ENCODE results near the gene NUP160. TPM values are rescaled to one million over a fixed set of nuclear protein-coding genes. Genes with fewer than 3 reads are reported as not detected.
"Not testable (repeated sequence)": the region's sequence is repeated elsewhere in the genome, so short reads cannot be mapped to it uniquely, and the experiment has no call there.

NUP160 gene
- total RNA-seq, 1 experiment from 2014 or later = 53.8 TPM

GRCh38 chr11:47737817-47738216 lies 110.3 kb downstream of the NUP160 start:
- H3K4me2 ChIP-seq (ENCODE audit: low read length); RAD21 ChIA-PET (ENCODE audit: low non-redundant PET in 1 of 2, low total read pairs in 2 of 2, uncharacterized antibody in 2 of 2, unreplicated experiment in 2 of 2); BruUV-seq (replicated peaks); H3K27ac ChIP-seq (ENCODE audit: low read depth, low read length); H2AFZ ChIP-seq (ENCODE audit: low read depth, low read length, poor library complexity, severe bottlenecking); intact Hi-C loops (cut with micrococcal nuclease); DNase-seq (ENCODE audit: low read depth, low spot score); H3K27me3 ChIP-seq (ENCODE audit: insufficient read depth, low read length); H4K20me1 ChIP-seq (ENCODE audit: insufficient read depth); ATAC-seq; H3K79me2 ChIP-seq (ENCODE audit: insufficient read depth, low read length); CTCF ChIA-PET; POLR2A ChIA-PET; H3K9ac ChIP-seq (ENCODE audit: low read length); H3K4me1 ChIP-seq (ENCODE audit: control insufficient read depth in 1 of 2, insufficient read depth in 2 of 2, low read length in 2 of 2); H3K9me2 ChIP-seq (ENCODE audit: insufficient read depth); H3K4me3 ChIP-seq (replicated peaks in 1 of 2; ENCODE audit: low read depth in 1 of 2, low read length in 2 of 2); H3K9me3 ChIP-seq (ENCODE audit: control insufficient read depth in 1 of 2, insufficient read depth in 1 of 2, low read depth in 1 of 2, low read length in 2 of 2): not testable (repeated sequence)
- H3K36me3 ChIP-seq (ENCODE audit: control insufficient read depth in 1 of 2, insufficient read depth in 2 of 2, low read length in 2 of 2) = peaks cover 49 to 60% of the 10 kb centered on the region in 2 experiments

- H2AFZ ChIP-seq (ENCODE audit: low read depth, low read length, poor library complexity, severe bottlenecking) = no peak overlapping the region
- ChIA-PET CTCF (no interaction called here), POLR2A (no interaction called here), RAD21 (ENCODE audit: low non-redundant PET in 1 of 2, low total read pairs in 2 of 2, uncharacterized antibody in 2 of 2, unreplicated experiment in 2 of 2) (no interaction called here)
- H3K9me2 ChIP-seq (ENCODE audit: insufficient read depth) = no peaks in the 10 kb centered on the region
- H3K4me2 ChIP-seq (ENCODE audit: low read length) = no peak overlapping the region
- H3K4me1 ChIP-seq (ENCODE audit: control insufficient read depth in 1 of 2, insufficient read depth in 2 of 2, low read length in 2 of 2) = no peaks in the 10 kb centered on the region
- no peak overlapping the region for H3K27ac ChIP-seq (ENCODE audit: low read depth, low read length)
- peaks cover 69 to 75% of the 10 kb centered on the region in 2 experiments for H3K36me3 ChIP-seq (ENCODE audit: control insufficient read depth in 1 of 2, insufficient read depth in 2 of 2, low read length in 2 of 2)
- DNase-seq (ENCODE audit: low read depth, low spot score) (no peak), ATAC-seq (no peak)
- TF ChIP-seq ZFX (IDR thresholded peaks at IDR 0.05) (no peak), EZH2phosphoT487 (IDR thresholded peaks at IDR 0.05; ENCODE audit: borderline replicate concordance) (no peak), ELF1 (IDR thresholded peaks at IDR 0.05; ENCODE audit: borderline replicate concordance, low read depth) (no peak)
- BruUV-seq (replicated peaks) = no TSS peak
- no peaks in the 10 kb centered on the region for H4K20me1 ChIP-seq (ENCODE audit: insufficient read depth)
- no peaks in the 10 kb centered on the region for H3K9me3 ChIP-seq (ENCODE audit: control insufficient read depth in 1 of 2, insufficient read depth in 1 of 2, low read depth in 1 of 2, low read length in 2 of 2)
- H3K79me2 ChIP-seq (ENCODE audit: insufficient read depth, low read length) = peaks cover 13% of the 10 kb centered on the region; the same call in 1 of the 2 replicates
- intact Hi-C loops (cut with micrococcal nuclease) = no loop called here
- H3K4me3 ChIP-seq (replicated peaks in 1 of 2; ENCODE audit: low read depth in 1 of 2, low read length in 2 of 2) = no peak overlapping the region
- no peaks in the 10 kb centered on the region for H3K27me3 ChIP-seq (ENCODE audit: insufficient read depth, low read length)
- H3K9ac ChIP-seq (ENCODE audit: low read length) = no peak overlapping the region
These were observed 115.9 kb downstream of the NUP160 start for GRCh38 chr11:47732271-47732670.

- Histone ChIP-seq H3K9ac (ENCODE audit: low read length) (no peak overlapping the region), H3K79me2 (ENCODE audit: insufficient read depth, low read length) (peaks cover 13% of the 10 kb centered on the region; the same call in 1 of the 2 replicates), H3K4me2 (ENCODE audit: low read length) (no peak overlapping the region), H3K27ac (ENCODE audit: low read depth, low read length) (no peak overlapping the region), H3K9me2 (ENCODE audit: insufficient read depth) (no peaks in the 10 kb centered on the region), H3K9me3 (ENCODE audit: control insufficient read depth in 1 of 2, insufficient read depth in 1 of 2, low read depth in 1 of 2, low read length in 2 of 2) (no peaks in the 10 kb centered on the region), H3K36me3 (ENCODE audit: control insufficient read depth in 1 of 2, insufficient read depth in 2 of 2, low read length in 2 of 2) (peaks cover 71 to 76% of the 10 kb centered on the region in 2 experiments), H3K4me1 (ENCODE audit: control insufficient read depth in 1 of 2, insufficient read depth in 2 of 2, low read length in 2 of 2) (no peaks in the 10 kb centered on the region), H3K4me3 (replicated peaks in 1 of 2; ENCODE audit: low read depth in 1 of 2, low read length in 2 of 2) (no peak overlapping the region), H3K27me3 (ENCODE audit: insufficient read depth, low read length) (no peaks in the 10 kb centered on the region), H4K20me1 (ENCODE audit: insufficient read depth) (no peaks in the 10 kb centered on the region), H2AFZ (ENCODE audit: low read depth, low read length, poor library complexity, severe bottlenecking) (no peak overlapping the region)
- ATAC-seq = no peak
- intact Hi-C loops (cut with micrococcal nuclease) = no loop called here
- TF ChIP-seq TCF7L2 (IDR thresholded peaks at IDR 0.05; ENCODE audit: borderline replicate concordance, extremely low read depth, insufficient read depth, insufficient read length) (no peak), SP1 (IDR thresholded peaks at IDR 0.05; ENCODE audit: low read depth) (no peak), SRF (IDR thresholded peaks at IDR 0.05; ENCODE audit: low read depth) (no peak), REST (IDR thresholded peaks at IDR 0.05; ENCODE audit: low read depth) (no peak), ZBTB33 (IDR thresholded peaks at IDR 0.05; ENCODE audit: extremely low read depth, insufficient replicate concordance, low read length) (no peak)
- CTCF ChIA-PET = no interaction called here
- no peak for DNase-seq (ENCODE audit: low read depth, low spot score)
- RAD21 ChIA-PET (ENCODE audit: low non-redundant PET in 1 of 2, low total read pairs in 2 of 2, uncharacterized antibody in 2 of 2, unreplicated experiment in 2 of 2) = no interaction called here
- POLR2A ChIA-PET = no interaction called here
- BruUV-seq (replicated peaks) = no TSS peak
These were observed 116.7 kb downstream of the NUP160 start for GRCh38 chr11:47731475-47731874.
